ENCODE results near the gene HTATIP2.

DNA sequence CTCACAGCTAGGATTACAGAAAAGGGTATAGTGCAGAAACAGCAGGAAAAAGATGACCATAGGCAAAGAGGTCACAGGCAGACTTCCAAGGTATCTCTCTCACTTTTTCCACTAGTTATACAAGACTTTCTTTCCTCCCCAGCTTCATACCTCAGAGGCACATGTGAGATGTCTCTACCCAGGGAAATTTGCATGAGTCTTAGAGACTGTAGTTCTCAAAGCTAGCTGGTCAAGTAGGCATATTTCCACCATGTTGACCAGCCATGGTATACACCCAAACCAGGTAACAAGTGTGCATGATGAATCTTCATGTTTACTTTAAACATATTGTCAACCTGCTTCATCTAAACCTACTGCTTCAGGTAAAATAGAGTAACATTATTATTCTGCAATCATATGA lies 51.9 kb downstream of the HTATIP2 start:
- TF ChIP-seq, protein P1, sequence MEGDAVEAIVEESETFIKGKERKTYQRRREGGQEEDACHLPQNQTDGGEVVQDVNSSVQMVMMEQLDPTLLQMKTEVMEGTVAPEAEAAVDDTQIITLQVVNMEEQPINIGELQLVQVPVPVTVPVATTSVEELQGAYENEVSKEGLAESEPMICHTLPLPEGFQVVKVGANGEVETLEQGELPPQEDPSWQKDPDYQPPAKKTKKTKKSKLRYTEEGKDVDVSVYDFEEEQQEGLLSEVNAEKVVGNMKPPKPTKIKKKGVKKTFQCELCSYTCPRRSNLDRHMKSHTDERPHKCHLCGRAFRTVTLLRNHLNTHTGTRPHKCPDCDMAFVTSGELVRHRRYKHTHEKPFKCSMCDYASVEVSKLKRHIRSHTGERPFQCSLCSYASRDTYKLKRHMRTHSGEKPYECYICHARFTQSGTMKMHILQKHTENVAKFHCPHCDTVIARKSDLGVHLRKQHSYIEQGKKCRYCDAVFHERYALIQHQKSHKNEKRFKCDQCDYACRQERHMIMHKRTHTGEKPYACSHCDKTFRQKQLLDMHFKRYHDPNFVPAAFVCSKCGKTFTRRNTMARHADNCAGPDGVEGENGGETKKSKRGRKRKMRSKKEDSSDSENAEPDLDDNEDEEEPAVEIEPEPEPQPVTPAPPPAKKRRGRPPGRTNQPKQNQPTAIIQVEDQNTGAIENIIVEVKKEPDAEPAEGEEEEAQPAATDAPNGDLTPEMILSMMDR (IDR thresholded peaks at IDR 0.05) = no peak
- TF ChIP-seq POLR2AphosphoS5 (IDR thresholded peaks at IDR 0.05) (no peak), POLR2A (IDR thresholded peaks at IDR 0.05) (no peak), EP300 (IDR thresholded peaks at IDR 0.05; ENCODE audit: low read depth) (no peak)

Data from transverse colon (tissue), 4 donors.